HepG2 (cell line): ENCODE measurements around the gene ELOVL5. TPM values are rescaled to one million over a fixed set of nuclear protein-coding genes. Genes with fewer than 3 reads are reported as not detected.

Experiments used
- BRCA1 ChIP-seq: sonication (generic); formaldehyde crosslinking; IDR thresholded peaks from 2 replicates; pipeline ENCODE4 v1.4.0; 2020; ENCODE audit warnings: missing genetic modification reagents
- DNMT1 ChIP-seq: sonication (generic); formaldehyde crosslinking; IDR thresholded peaks from 2 replicates; pipeline ENCODE4 v1.5.1; 2020; ENCODE audit warnings: mild to moderate bottlenecking, missing genetic modification reagents
- GLI4 ChIP-seq: sonication (generic); formaldehyde crosslinking; IDR thresholded peaks from 2 replicates; pipeline ENCODE4 v1.5.1; 2020; ENCODE audit warnings: missing genetic modification reagents, mild to moderate bottlenecking, moderate library complexity, borderline replicate concordance
- GPN1 ChIP-seq: sonication (generic); formaldehyde crosslinking; IDR thresholded peaks from 2 replicates; pipeline ENCODE4 v1.5.1; 2020; ENCODE audit warnings: missing genetic modification reagents, borderline replicate concordance
- HDAC1 ChIP-seq: sonication (generic); formaldehyde crosslinking; IDR thresholded peaks from 2 replicates; pipeline ENCODE4 v1.5.1; 2020; ENCODE audit warnings: mild to moderate bottlenecking, missing genetic modification reagents
- HHEX ChIP-seq: IDR thresholded peaks from 2 replicates; pipeline ENCODE4 v1.6.1; 2016; ENCODE audit warnings: control low read depth
- HIVEP1 ChIP-seq: sonication (generic); formaldehyde crosslinking; IDR thresholded peaks from 2 replicates; pipeline ENCODE4 v1.4.0; 2020; ENCODE audit warnings: mild to moderate bottlenecking, missing genetic modification reagents
- HMG20A ChIP-seq: IDR thresholded peaks from 2 replicates; pipeline ENCODE4 v1.6.1; 2016; ENCODE audit warnings: borderline replicate concordance
- HNRNPK ChIP-seq: fragments of 200-400 bp; formaldehyde crosslinking; IDR thresholded peaks from 2 replicates; pipeline ENCODE4 v1.6.1; 2018; ENCODE audit warnings: low read length, low read depth, moderate library complexity, mild to moderate bottlenecking; ENCODE audit not compliant: poor library complexity, severe bottlenecking
- REL ChIP-seq: sonication (generic); formaldehyde crosslinking; conservative IDR thresholded peaks from 2 replicates; pipeline ENCODE4 v1.8.0; 2022; ENCODE audit warnings: mild to moderate bottlenecking, missing genetic modification reagents, moderate library complexity
- RXRB ChIP-seq: IDR thresholded peaks from 2 replicates; pipeline ENCODE4 v1.6.1; 2016; ENCODE audit warnings: borderline replicate concordance, missing genetic modification reagents, missing compliant biosample characterization
- SALL1 ChIP-seq: sonication (generic); formaldehyde crosslinking; IDR thresholded peaks from 2 replicates; pipeline ENCODE4 v1.8.0; 2022; ENCODE audit warnings: mild to moderate bottlenecking, missing genetic modification reagents
- SMARCC2 ChIP-seq: fragments of 450-650 bp; IDR thresholded peaks from 2 replicates; pipeline ENCODE4 v1.6.1; 2017; ENCODE audit warnings: antibody characterized with exemption, mild to moderate bottlenecking
- SMC3 ChIP-seq: IDR thresholded peaks from 2 replicates; pipeline ENCODE4 v1.6.1; 2011; ENCODE audit warnings: low read length, improper control_type of control experiment
- SRSF4 ChIP-seq: fragments of 200-400 bp; formaldehyde crosslinking; IDR thresholded peaks from one replicate; pipeline ENCODE4 v1.6.1; 2018; ENCODE audit warnings: mild to moderate bottlenecking, low read depth, low read length, moderate library complexity; ENCODE audit not compliant: poor library complexity, severe bottlenecking
- SUZ12 ChIP-seq: fragments of 150-350 bp; IDR thresholded peaks from 2 replicates; pipeline ENCODE4 v1.6.1; 2014; ENCODE audit warnings: low read depth, low read length
- TBX3 ChIP-seq: fragments of 450-650 bp; IDR thresholded peaks from 2 replicates; pipeline ENCODE4 v1.6.1; 2017; ENCODE audit warnings: antibody characterized with exemption, mild to moderate bottlenecking, inconsistent platforms, borderline replicate concordance
- TP53 ChIP-seq: sonication (generic); formaldehyde crosslinking; conservative IDR thresholded peaks from 2 replicates; pipeline ENCODE4 v1.4.0; 2020; ENCODE audit warnings: missing genetic modification reagents
- ZFP90 ChIP-seq: sonication (generic); formaldehyde crosslinking; IDR thresholded peaks from 2 replicates; pipeline ENCODE4 v1.8.0; 2022; ENCODE audit warnings: missing genetic modification reagents, mild to moderate bottlenecking, inconsistent platforms, borderline replicate concordance
- ZMAT3 ChIP-seq: sonication (generic); formaldehyde crosslinking; conservative IDR thresholded peaks from 2 replicates; pipeline ENCODE4 v1.7.0; 2021; ENCODE audit warnings: missing genetic modification reagents
- ZNF12 ChIP-seq: sonication (generic); formaldehyde crosslinking; IDR thresholded peaks from 2 replicates; pipeline ENCODE4 v1.5.0; 2020; ENCODE audit warnings: missing genetic modification reagents
- ZNF550 ChIP-seq: sonication (generic); formaldehyde crosslinking; IDR thresholded peaks from 2 replicates; pipeline ENCODE4 v1.4.0; 2020; ENCODE audit warnings: mild to moderate bottlenecking, missing genetic modification reagents, borderline replicate concordance
- ZNF615 ChIP-seq: sonication (generic); formaldehyde crosslinking; IDR thresholded peaks from 2 replicates; pipeline ENCODE4 v1.5.0; 2020; ENCODE audit warnings: mild to moderate bottlenecking, missing genetic modification reagents, borderline replicate concordance
- ZSCAN29 ChIP-seq: sonication (generic); formaldehyde crosslinking; conservative IDR thresholded peaks from 2 replicates; pipeline ENCODE4 v1.4.0; 2020; ENCODE audit warnings: mild to moderate bottlenecking, missing genetic modification reagents
- polyA plus RNA-seq, 8 experiments: library from polyadenylated mRNA; depleted of rRNA in 3 of 8; stranded (reverse) in 7 of 8; unstranded in 1 of 8; fragments of >200 nt; fragmentation: Illumina TruSeq in 4 of 8; extraction: Trizol in 4 of 8; gene quantifications; 2 replicates each; pipeline versions ENCODE4 v1.2.1 to v1.2.3, GENCODE V29; 2011 to 2016; ENCODE audit warnings: low read depth in 4 of 8, missing spikeins in 1 of 8, mixed read lengths in 1 of 8; ENCODE audit not compliant: insufficient read depth in 1 of 8
- total RNA-seq, 5 experiments: library from RNA; depleted of rRNA; stranded (reverse); fragments of >200 nt; fragmentation: Illumina TruSeq; extraction: Trizol; gene quantifications; 2 replicates each; pipeline ENCODE4 v1.2.3, GENCODE V29; 2016; ENCODE audit warnings: low read depth in 1 of 5
- TF ChIP-seq, protein P1 (sequence below): IDR thresholded peaks from 2 replicates; pipeline ENCODE4 v1.6.1; 2018; ENCODE audit warnings: missing genetic modification reagents
- TF ChIP-seq, protein P2 (sequence below): sonication (generic); formaldehyde crosslinking; IDR thresholded peaks from 2 replicates; pipeline ENCODE4 v1.8.1; 2023; ENCODE audit warnings: missing genetic modification reagents, mild to moderate bottlenecking, borderline replicate concordance
- TF ChIP-seq, protein P3 (sequence below): sonication (generic); formaldehyde crosslinking; IDR thresholded peaks from 2 replicates; pipeline ENCODE4 v1.5.0; 2020; ENCODE audit warnings: missing genetic modification reagents
- TF ChIP-seq, protein P4 (sequence below): sonication (generic); formaldehyde crosslinking; IDR thresholded peaks from 2 replicates; pipeline ENCODE4 v1.4.0; 2020; ENCODE audit warnings: missing genetic modification reagents

ELOVL5 gene
- total and polyA plus RNA-seq, 2 of the 13 experiments (the other 11 are each of a cell fraction or from before 2014, with no cell fraction given), result 50.1 to 72.4 TPM

- no peak for TF ChIP-seq SMC3
- TF ChIP-seq REL (CRISPR knock-in tag), result no peak
- TF ChIP-seq ZFP90 (CRISPR knock-in tag), result no peak
- no peak for TF ChIP-seq GLI4 (CRISPR knock-in tag)
- no peak for TF ChIP-seq TP53 (CRISPR knock-in tag)
- peak; percentile 68; the same call in 1 of the 2 replicates for TF ChIP-seq HMG20A (CRISPR knock-in tag)
- peak; percentile 66; the same call in 1 of the 2 replicates for TF ChIP-seq SALL1 (CRISPR knock-in tag)
- TF ChIP-seq RXRB (CRISPR knock-in tag), result peak; percentile 70; the same call in 1 of the 2 replicates
- TF ChIP-seq ZNF550 (CRISPR knock-in tag), result no peak
- TF ChIP-seq GPN1 (CRISPR knock-in tag), result no peak
- TF ChIP-seq DNMT1 (CRISPR knock-in tag), result no peak
- no peak for TF ChIP-seq BRCA1
- TF ChIP-seq, protein P1, sequence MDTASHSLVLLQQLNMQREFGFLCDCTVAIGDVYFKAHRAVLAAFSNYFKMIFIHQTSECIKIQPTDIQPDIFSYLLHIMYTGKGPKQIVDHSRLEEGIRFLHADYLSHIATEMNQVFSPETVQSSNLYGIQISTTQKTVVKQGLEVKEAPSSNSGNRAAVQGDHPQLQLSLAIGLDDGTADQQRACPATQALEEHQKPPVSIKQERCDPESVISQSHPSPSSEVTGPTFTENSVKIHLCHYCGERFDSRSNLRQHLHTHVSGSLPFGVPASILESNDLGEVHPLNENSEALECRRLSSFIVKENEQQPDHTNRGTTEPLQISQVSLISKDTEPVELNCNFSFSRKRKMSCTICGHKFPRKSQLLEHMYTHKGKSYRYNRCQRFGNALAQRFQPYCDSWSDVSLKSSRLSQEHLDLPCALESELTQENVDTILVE (CRISPR knock-in tag), result 0 out of 2 replicates have a peak, but pooled peaks have one; percentile 35
- TF ChIP-seq HDAC1 (CRISPR knock-in tag), result peak; percentile 47; the same call in 1 of the 2 replicates
- no peak for TF ChIP-seq SUZ12
- no peak for TF ChIP-seq ZSCAN29 (CRISPR knock-in tag)
- TF ChIP-seq ZMAT3 (CRISPR knock-in tag), result no peak
- peak; percentile 59; the same call in 1 of the 2 replicates for TF ChIP-seq HHEX (CRISPR knock-in tag)
- TF ChIP-seq HNRNPK, result no peak
- TF ChIP-seq, protein P2, sequence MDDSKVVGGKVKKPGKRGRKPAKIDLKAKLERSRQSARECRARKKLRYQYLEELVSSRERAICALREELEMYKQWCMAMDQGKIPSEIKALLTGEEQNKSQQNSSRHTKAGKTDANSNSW, result no peak
- TF ChIP-seq, protein P3, sequence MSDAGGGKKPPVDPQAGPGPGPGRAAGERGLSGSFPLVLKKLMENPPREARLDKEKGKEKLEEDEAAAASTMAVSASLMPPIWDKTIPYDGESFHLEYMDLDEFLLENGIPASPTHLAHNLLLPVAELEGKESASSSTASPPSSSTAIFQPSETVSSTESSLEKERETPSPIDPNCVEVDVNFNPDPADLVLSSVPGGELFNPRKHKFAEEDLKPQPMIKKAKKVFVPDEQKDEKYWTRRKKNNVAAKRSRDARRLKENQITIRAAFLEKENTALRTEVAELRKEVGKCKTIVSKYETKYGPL (CRISPR knock-in tag), result no peak
- TF ChIP-seq ZNF615 (CRISPR knock-in tag), result peak; percentile 30; the same call in 1 of the 2 replicates
- TF ChIP-seq ZNF12 (CRISPR knock-in tag), result peak; percentile 26; the same call in 1 of the 2 replicates
- TF ChIP-seq TBX3, result peak; percentile 51; the same call in 1 of the 2 replicates
- no peak for TF ChIP-seq HIVEP1 (CRISPR knock-in tag)
- TF ChIP-seq SRSF4, result no peak
- TF ChIP-seq SMARCC2, result no peak
- TF ChIP-seq, protein P4, sequence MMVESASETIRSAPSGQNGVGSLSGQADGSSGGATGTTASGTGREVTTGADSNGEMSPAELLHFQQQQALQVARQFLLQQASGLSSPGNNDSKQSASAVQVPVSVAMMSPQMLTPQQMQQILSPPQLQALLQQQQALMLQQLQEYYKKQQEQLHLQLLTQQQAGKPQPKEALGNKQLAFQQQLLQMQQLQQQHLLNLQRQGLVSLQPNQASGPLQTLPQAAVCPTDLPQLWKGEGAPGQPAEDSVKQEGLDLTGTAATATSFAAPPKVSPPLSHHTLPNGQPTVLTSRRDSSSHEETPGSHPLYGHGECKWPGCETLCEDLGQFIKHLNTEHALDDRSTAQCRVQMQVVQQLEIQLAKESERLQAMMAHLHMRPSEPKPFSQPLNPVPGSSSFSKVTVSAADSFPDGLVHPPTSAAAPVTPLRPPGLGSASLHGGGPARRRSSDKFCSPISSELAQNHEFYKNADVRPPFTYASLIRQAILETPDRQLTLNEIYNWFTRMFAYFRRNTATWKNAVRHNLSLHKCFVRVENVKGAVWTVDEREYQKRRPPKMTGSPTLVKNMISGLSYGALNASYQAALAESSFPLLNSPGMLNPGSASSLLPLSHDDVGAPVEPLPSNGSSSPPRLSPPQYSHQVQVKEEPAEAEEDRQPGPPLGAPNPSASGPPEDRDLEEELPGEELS (CRISPR knock-in tag), result peak; percentile 68
Measured at GRCh38 chr6:53301801-53302537, 46.8 kb downstream of the ELOVL5 start (continued).
